Measurements from ENCODE around the gene NXPH2.
"Not testable (repeated sequence)": the region's sequence is repeated elsewhere in the genome, so short reads cannot be mapped to it uniquely, and the experiment has no call there.

NXPH2 gene

DNA sequence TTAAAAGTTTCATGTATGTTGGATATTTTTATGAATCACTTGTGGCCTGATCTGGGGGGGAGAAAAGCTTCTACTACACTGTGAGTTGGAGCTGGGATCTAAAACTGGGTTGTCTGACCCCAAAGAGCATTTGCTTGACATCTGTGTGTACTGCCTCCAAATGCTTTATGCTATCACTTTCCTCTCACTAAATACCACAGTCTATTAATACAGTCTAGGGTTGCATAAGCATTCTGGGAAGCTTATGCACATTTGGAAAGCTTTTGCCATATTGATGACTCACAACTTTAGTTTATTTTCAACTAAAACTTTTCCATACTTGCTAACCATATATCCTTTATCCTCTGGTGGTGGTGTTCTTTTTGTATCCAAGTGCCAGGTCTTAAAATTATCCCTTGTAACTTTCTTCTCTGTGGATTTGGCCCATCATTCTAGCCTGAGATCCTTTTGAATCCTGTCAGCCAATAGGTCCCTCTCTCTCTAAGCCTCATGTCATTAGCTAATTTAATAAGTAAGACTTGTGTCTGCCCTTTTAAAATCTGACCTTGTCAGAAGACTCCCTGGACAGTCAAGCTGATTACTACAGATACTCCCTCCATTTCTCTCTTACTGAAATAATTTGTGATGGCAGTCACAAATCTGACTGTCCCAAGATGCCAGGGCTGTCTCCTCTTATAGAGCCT is 72.7 kb downstream of the NXPH2 start:
- no peak for DNase-seq

DNA sequence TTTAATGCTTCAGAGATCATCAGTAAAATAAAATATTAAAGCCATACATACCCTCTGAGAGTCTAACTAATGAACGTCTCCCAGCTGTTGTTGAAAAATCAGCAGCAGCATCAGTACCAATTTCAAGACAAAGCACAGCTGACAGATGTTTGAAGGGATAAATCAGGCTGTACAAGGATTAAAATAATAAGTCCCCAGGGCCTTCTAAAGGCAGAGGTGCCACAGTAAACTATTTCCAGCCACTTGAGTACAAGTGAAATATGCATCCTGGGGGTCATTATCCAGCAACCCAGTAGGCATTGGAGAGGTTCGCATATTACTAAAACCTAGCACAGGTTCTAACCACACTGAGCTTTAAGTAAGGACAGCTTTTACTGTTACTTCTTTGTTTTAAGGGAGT is 76.9 kb downstream of the NXPH2 start:
- DNase-seq: no peak

DNA sequence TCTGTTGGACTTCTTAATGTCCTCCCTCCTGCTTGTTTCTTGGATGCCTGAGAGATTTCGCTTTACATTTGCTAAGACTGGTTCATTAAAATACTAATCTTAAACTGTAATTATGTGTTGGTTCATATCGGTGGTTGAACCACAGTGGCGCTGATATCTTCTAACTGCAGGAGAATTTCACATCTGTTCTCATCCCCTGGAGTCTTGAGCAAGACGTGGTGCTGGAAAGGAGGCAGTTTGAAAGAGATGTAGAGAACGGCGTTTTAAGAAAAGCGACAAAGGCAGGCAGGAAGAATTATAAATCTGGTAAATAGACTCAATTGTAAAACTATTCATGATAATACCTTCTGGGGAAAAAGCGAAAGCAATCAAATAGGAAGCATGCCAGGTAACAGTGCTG is 79.5 kb downstream of the NXPH2 start:
- DNase-seq: no peak

DNA sequence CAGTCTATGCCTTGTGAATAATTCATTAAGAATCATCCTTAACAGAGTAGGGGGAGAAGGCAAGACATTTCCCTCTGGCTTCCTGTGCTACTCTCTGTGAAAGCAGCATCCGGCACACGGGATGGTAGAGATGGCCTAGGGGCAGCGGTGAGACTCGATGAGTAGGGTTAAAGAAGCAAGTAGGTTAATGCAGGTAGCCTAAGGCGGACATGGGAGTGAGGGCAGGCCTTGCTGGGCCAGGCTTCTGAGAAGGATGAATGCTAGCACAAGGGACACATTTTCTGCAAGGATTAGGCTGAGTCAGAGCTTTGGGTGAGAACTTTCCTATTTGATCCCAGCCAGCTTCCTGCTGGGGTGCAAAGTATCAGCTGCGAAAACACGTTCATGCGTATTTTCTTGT is 80.8 kb downstream of the NXPH2 start:
- DNase-seq: no peak

DNA sequence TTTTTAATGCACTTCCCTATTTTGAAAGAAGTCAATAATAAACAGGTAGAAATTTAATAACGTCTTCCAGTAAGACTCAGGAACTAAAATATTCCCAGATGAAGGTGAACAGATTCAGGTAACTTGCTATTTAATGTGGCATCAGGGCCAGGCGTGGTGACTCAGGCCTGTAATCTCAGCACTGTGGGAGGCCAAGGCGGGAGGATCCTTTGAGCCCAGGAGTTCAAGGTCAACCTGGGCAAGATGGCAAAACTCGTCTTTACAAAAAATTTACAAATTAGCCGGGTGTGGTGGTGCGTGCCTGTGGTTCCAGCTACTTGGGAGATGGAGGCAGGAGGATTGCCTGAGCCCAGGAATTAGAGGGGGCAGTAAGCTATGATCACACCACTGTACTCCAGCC is 81.8 kb downstream of the NXPH2 start:
- no peak for DNase-seq

DNA sequence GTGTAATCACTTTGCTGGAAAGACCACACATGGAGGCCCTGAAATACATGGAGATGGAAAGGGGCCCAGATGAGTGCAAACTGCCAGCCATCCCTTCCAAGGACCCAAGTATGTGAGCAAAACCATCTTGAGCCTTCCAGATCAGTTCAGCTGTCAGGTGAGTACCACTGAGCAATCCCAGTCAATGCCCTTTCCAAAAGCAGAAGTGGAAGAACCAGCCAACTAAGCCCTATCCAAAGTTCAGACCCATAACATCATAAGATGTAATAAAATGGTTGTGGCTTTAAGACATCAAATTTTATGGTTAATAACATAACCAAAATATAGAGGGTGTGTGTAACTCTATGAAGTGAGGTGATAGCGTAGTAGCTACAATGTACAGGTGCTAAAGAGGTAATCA is 88.5 kb downstream of the NXPH2 start:
- DNase-seq: no peak

DNA sequence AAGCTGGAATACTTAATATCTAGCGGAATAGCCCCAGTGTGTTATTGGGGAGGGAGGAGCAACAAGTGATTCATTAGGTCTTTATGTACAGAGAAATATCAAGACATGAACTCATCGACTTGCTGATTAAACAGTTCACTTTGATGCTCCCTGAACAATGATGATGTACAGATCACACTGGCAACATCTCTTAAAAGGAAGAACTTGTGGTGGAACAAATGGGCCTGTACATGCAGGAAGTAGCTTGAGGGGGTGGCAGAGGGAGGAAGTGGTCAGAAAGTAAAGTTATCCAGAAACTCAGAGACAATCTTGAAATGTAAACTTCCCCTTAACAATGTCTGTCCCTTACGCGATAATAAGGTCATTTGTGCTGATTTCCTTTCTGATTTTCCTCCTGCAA is 90.5 kb downstream of the NXPH2 start:
- no peak for DNase-seq

DNA sequence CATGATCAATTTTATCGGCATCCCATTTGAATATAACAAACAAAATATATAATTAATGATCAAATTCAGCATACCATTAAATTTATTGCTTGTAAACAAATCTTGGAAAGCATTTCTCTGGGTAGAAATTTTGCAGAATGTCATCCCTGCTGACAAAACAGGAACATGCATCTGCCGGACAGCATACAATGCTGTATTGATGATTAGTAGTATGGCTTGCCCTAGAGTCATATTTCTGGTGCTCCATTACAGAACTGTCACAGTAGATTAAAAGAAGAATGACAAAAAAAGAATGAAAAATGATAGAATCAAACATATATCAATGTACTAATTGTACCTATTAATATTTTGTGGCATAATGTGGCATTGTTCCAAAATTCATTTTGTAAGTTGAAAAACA is 98.0 kb downstream of the NXPH2 start:
- DNase-seq: no peak

DNA sequence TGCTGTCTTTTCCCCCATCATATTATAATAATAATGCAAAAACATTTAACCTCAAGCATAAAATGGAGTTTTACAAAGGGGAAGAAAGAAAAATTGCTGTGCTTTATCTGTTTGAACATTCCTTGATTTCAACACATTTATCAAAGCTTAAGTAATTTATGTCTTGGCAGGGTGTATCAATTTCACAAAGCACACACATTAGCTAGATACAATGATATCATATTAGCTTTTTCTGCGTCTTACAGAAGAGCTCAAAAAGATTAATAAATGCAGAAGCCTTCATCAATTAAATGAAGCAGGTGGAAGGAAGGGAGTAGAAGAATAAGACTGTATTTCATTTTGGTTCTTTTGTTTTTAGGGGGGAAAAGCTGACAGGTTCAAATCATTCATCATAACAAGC is 103.0 kb downstream of the NXPH2 start:
- DNase-seq: no peak

DNA sequence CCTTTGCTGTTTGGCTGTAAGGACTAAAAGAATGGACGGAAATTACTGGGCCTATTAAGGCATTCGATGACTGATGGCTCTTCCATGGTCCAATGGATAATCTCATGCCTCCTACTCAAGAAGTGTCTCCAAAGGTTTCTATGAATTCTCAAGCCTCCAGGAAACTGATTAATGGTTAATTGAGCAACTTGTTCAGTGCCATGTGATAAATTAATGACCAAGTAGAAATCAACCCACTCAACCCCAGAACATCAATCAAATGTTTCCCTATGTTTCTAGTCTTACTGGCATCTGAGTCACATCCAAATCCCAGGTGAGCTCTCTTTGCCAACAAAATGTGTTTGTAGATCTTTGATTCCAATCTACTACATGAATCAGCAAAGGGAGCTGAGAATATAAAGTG is 103.6 kb downstream of the NXPH2 start:
- no peak for DNase-seq

DNA sequence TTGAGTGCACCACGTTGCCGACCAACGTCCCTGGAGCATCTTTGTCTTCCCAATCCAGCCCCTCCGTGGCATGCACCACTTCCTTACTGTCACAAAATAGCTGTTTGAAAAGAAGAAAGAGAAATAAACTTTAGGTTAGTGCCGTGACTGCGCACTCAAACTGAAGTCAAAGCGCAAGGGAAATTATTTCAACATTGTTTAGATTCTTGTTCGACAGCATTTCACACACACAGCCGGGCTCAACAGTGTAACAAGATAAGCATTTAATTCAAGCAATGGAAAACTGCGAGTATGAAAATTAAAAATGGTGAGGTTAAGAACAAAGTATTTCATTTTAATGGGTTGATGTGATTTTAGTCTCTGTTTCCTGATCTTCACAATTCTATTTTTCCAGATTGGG is 108.6 kb downstream of the NXPH2 start:
- DNase-seq: no peak

DNA sequence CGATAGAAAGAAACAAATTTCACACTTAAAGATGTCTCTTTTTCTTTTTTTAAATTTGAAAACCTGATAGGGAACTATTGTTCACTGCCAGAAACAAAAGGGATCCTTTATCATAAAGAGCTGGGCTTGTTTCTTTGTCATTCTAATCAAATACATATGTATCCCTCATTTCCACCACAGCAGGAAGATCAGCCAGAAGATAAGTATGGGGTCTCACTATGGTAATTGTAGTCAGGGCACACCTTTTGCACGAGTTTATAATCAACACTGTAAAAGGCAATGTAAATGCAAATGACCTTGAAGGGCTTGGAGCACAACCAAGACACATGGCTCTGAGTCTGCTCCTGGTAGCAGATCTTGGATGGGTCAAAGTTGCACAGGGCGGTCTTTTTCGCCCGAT is 109.5 kb downstream of the NXPH2 start:
- DNase-seq: no peak

DNA sequence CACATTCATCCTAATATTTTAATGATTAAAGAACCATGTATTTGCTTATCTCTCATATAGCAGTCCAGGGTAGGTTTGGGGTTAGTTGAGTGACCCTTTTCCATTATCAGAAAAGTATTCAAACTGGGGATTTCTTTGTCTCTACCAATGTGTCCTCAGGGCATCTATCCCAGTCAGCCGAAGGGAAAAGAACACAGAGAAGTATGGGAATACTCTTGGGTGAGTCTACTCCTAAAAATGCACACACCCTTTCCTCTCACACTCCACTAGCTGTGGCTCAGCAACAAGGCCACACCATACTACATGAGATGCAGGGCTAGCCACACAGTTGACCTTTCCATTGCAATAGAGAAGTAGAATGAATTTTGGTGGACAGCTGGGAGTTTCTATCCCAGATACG is 114.3 kb downstream of the NXPH2 start:
- no peak for DNase-seq

DNA sequence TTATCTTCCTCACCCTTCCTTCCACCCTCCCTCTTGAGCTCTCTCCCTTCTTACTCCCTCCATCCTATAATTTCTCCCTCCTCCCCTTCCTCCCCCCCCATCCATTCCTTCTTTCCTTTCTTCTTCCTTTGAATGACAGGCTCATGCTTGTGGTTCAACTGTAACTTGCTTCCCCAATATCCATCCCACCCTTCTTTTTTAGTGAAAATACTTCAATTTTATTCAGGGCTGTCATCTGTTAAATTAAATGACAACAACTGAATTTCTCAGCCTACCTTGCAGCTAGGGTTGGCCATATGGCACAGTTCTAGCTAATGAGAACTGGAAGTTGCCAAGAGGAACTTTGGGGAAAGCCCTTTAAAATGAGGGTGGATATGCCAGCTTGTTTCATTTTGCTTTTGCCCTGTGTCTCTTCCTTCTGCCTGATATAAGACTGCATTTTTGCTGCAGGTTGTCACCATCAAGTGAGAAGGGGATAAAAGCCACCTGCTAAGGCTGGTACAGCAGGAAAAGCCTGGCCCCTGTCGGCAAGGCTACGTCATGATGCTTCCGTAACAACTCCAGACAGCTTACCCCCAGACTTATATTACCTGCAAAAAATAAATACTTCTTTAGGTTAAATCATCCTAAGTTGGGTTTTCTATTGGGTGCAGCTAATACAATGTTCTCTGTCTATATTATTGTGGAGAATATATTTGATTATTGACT is 121.8 kb downstream of the NXPH2 start:
- DNase-seq: no peak

DNA sequence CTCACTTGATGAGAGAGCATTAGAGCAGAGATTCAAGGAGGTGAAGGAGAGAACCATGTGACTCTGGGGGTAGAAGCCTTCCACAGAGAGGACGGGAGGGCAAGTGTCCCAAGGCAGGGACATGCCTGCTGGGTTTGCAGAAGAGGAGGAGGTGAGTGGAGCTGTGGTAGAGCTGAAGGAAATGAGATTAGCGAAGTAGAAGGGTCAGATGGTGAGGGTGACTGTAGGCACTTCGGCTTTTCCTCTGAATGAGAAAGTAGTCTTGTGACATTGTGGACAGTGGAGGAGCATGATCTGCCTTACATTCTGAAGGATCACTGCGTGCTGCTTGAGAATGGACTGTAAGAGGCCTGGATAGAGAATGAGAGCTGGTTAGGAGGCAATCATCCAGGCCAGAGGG is 126.0 kb downstream of the NXPH2 start:
- DNase-seq: no peak

DNA sequence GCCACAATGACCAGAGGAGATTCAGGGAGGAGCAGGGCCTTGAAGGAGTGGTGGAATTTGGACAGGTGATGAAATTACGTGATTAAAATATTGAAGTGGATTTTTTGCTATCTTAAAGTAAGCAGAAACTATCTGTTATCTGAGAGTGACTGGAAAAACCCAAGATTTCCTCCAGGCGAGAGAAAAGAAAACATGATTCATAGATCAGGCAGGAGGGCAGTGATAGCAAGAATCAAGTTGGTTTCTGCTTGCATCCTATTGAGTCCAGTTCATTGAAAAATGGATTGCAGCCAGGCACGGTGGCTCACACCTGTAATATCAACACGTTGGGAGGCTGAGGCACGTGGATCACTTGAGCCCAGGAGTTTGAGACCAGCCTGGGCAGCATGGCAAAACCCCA is 127.8 kb downstream of the NXPH2 start:
- no peak for DNase-seq

DNA sequence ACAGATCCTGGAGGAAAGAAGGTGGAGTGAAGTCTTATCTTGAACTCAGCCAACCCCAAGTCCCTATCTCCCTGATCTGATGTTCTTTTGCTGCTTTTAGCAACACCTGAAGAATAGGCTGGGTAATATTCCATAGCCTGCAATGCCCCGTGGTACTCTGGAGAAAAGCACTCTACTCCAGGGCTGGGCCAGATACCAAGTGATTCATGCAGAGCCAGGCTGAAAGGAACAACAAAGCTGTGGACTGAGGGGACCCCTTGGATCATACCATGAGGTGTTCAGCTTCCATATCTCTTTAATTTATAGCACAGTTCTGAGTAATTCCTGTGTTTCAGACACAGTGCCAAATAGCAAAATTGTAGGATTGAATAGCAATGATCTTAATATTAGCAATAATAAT is 130.6 kb downstream of the NXPH2 start:
- no peak for DNase-seq

DNA sequence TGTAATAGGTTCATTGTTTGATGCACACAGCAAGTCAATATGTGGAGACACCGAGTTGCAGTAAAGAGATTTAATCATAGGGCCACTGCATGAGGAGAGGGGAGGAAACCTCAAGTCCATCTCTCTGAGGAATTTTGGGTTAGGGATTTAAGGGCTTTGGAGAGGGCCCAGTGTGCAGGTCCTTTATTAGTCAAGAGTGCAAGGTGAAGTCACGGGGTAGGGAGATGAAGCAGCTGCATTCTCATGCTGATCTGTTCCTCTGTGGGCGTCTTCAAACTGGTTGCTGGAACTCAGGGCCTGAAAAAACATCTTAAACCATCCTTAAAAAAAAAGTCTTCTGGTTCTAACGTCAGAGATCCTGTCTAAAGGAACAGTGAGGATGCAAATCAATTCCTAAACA is 131.6 kb downstream of the NXPH2 start:
- no peak for DNase-seq

DNA sequence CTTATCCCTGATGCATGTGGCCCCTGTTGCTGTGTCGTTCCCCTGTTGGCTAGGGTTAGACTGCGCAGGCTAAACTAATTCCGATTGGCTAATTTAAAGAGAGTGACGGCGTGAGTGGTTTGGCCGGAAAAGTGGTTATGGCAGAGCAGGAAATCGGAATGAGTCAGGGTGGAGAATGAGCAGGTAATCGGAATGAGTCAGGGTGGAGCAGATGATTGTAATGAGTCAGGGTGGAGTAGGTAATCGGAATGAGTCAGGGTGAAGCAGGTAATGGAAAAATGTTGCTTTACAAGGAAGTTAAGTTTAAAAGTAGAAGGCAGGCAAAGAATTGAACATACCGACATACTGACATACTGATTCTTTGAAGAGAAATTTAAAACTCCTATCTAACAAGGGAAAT is 135.4 kb downstream of the NXPH2 start:
- not testable (repeated sequence) for DNase-seq

DNA sequence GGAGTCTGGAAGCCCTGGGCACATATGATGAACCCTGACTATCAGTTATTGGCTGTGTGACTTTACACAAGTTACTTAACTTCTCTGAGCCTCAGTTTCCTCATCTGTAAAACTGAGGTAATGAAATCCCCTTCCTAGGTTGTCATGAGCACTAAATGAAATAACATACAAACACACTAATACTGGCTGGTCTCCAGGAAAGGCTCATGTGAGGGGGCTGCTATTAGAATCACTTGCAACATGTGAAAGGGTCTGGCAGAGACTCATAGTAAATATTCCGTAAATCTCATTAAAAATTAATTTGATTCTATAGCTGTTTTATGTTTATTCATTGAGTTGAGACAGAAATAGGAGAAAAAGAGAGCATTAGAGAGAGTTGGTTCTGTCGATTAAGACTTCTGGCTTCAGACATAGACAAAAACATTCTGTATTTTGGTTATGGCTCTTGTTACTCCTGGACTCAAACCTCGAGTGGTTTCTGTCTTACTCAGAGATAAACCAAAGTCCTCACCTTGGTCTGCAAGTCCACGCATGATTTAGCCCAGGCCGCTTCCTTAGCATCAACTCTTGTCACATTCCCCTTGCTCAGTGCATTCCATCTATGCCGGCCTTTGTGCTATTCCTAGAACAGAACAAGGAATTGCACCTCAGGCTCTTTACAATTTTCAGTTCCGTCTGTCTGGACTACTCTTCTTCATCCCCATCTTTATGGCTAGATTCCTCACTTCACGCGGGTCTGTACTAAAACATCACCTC is 139.1 kb downstream of the NXPH2 start:
- DNase-seq: no peak

DNA sequence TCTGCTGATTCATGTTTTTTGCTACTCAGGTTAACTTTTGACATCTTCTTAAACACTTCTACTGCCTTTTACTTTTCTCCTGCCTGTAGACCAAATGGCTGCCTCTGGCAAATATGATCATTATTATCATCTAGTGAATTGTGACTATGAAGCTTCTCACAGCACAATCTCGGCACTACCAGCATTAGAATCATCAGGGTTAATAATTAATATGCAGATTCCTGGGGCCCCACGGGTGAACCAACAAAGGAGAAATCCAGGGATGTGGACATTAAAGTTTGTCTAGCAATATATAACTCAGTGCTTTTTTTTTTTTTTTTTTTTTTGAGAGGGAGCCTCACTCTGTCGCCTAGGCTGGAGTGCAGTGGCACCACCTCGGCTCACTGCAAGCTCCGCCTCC is 142.5 kb downstream of the NXPH2 start:
- no peak for DNase-seq

DNA sequence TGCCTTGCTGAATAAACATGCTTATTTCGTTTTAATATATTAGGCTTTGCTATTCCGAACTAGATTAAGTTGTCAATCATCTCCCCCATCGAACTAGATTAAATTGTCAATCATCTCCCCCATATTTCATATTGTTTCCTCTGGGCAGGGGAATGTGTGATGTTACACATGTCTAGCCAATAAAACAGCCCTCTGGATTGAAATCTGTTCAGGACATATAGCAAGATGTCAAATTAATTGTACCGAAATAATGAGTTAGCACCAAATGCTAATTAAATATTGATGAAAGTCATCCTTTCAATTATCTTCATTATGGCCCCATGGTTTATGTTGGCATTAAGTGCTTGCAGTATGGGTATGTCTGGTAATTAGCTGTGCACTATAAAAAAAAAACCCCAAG is 143.1 kb downstream of the NXPH2 start:
- DNase-seq: no peak

DNA sequence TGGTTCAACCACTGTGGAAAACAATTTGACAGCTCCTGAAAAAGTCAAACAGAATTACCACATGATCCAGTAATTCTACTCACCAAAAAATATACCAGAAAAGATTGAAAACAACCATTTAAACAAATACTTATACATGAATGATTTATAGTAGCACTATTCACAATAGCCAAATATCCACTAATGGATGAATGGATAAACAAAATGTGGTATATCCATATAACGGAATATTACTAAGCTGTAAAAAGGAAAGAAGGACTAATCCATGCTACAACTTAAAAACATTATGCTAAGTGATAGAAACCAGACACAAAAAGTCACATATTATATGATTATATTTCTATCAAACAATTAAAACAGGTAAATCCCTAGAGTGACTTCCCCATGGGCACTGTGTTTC is 147.1 kb downstream of the NXPH2 start:
- DNase-seq: no peak

DNA sequence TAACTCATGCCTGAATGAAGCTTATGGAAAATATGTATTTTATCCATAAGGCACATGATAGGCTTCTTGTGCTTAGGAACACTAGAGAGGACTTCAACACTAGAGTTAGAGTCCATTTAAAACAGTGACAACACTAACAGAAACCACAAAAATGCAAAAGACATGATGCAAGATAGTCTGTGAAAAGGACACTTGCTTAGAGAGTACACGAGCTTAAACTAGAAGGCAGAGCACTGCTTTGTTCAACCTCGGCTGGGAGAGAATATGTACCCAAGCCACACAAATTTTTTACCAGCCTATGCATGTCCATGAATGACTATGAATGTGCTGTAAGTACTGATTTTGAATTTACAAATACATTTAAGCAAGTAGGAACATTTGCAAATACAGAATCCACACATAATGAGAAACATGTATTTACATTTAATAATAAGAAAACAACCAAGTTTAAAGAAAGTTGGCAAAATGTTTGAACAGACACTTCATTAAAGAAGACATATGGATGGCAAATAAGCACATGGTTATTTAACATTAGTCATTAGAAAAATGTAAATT is 148.0 kb downstream of the NXPH2 start:
- DNase-seq: no peak

All from stimulated activated CD4-positive, alpha-beta T cell treated with anti-CD3 and anti-CD28 coated beads, Interleukin-4, amount 100 ng/mL, for 1 hour (primary cell).